Measurements from ENCODE around the gene ECEL1. TPM values are rescaled to one million over a fixed set of nuclear protein-coding genes. Genes with fewer than 3 reads are reported as not detected.
"Not testable (repeated sequence)": the region's sequence is repeated elsewhere in the genome, so short reads cannot be mapped to it uniquely, and the experiment has no call there.

Gene ECEL1
- total RNA-seq, 4 donors from 2014 or later, result 1.9 to 10.8 TPM; not detected in 2

DNA sequence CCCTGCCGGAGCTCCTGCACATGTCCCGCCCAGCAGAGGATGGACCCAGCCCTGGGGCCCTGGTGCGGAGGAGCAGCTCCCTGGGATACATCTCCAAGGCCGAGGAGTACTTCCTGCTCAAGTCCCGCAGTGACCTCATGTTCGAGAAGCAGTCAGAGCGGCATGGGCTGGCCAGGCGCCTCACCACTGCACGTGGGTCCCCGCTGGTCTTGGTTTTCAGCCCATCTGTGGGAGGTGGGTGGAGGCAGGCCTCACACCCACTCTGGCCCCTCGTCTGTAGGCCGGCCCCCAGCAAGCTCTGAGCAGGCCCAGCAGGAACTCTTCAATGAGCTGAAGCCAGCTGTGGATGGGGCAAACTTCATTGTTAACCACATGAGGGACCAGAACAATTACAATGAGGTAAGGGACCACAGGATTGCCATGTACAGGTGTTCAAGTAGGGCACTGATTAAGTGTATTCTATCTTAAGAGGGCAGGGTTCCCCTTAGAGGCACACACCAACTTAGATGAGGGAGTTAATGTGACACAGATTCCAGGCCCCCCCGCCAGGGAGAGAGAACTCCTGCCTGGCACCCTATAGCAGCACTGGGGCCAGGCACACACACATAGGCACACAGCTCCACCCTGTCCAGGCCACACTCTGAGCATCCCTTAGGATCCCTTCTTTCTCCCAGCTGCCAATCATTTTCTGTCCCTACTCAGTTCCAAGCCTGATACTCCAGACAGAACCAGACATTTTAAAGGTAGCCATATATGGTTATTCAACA, 46.5 kb upstream of the ECEL1 start:
- no peak for DNase-seq

DNA sequence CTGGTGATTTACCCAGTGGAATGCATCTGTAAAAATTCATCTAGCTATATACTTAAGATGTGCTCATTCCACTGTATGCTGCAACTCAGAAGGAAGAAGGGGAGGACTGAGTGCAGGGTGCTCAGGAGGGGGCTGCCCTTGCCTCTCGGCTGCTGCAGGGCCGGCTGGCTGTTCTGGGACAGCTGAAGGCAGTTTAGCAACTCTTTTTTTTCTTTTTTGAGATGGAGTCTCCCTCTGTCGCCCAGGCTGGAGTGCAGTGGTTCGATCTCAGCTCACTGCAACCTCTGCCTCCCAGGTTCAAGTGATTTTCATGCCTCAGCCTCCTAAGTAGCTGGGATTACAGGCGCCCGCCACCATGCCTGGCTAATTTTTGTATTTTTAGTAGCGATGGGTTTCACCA, 45.2 kb upstream of the ECEL1 start:
- H3K27me3 ChIP-seq; intact Hi-C loops (cut with DNase I; ENCODE audit: low total_unique reads); H3K9me3 ChIP-seq; H3K36me3 ChIP-seq; H3K27ac ChIP-seq; DNase-seq; H3K4me3 ChIP-seq; H3K4me1 ChIP-seq: not testable (repeated sequence)

More for the DNA sequence above, 46.5 kb upstream of the ECEL1 start:
- Histone ChIP-seq H3K27ac (no peak overlapping the region), H3K36me3 (no peaks in the 10 kb centered on the region), H3K4me1 (no peaks in the 10 kb centered on the region), H3K9me3 (no peaks in the 10 kb centered on the region), H3K27me3 (no peaks in the 10 kb centered on the region), H3K4me3 (no peak overlapping the region)
- TF ChIP-seq POLR2A (IDR thresholded peaks at IDR 0.05), result no peak
- TF ChIP-seq, protein P1, sequence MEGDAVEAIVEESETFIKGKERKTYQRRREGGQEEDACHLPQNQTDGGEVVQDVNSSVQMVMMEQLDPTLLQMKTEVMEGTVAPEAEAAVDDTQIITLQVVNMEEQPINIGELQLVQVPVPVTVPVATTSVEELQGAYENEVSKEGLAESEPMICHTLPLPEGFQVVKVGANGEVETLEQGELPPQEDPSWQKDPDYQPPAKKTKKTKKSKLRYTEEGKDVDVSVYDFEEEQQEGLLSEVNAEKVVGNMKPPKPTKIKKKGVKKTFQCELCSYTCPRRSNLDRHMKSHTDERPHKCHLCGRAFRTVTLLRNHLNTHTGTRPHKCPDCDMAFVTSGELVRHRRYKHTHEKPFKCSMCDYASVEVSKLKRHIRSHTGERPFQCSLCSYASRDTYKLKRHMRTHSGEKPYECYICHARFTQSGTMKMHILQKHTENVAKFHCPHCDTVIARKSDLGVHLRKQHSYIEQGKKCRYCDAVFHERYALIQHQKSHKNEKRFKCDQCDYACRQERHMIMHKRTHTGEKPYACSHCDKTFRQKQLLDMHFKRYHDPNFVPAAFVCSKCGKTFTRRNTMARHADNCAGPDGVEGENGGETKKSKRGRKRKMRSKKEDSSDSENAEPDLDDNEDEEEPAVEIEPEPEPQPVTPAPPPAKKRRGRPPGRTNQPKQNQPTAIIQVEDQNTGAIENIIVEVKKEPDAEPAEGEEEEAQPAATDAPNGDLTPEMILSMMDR (IDR thresholded peaks at IDR 0.05), result no peak
- intact Hi-C loops (cut with DNase I; ENCODE audit: low total_unique reads), result no loop called here

DNA sequence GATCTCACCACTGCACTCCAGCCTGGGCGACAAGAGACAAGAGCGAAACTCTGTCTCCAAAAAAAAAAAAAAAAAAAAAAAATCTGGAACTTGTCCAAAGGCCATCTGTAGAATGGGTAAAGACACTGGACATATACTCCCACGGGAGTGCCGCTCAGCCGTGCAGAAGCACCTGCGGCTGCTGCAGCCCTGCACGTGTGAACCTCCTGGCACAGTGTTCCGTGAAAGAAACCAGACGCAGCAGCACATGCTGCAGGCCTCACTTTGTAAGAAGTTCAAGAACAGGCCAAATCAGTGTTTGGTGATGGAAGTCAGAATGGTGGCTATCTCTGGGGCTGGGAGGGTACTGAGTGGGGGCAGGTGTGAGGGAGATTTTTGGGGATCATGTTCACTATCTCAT, 44.8 kb upstream of the ECEL1 start:
- no peaks in the 10 kb centered on the region for H3K4me1 ChIP-seq
- intact Hi-C loops (cut with DNase I; ENCODE audit: low total_unique reads), result no loop called here
- no peak overlapping the region for H3K27ac ChIP-seq
- no peak for DNase-seq
- no peak overlapping the region for H3K4me3 ChIP-seq
- no peaks in the 10 kb centered on the region for H3K9me3 ChIP-seq
- H3K27me3 ChIP-seq, result no peaks in the 10 kb centered on the region
- TF ChIP-seq, protein P1 (IDR thresholded peaks at IDR 0.05), result no peak
- no peak for TF ChIP-seq POLR2A (IDR thresholded peaks at IDR 0.05)
- no peaks in the 10 kb centered on the region for H3K36me3 ChIP-seq

DNA sequence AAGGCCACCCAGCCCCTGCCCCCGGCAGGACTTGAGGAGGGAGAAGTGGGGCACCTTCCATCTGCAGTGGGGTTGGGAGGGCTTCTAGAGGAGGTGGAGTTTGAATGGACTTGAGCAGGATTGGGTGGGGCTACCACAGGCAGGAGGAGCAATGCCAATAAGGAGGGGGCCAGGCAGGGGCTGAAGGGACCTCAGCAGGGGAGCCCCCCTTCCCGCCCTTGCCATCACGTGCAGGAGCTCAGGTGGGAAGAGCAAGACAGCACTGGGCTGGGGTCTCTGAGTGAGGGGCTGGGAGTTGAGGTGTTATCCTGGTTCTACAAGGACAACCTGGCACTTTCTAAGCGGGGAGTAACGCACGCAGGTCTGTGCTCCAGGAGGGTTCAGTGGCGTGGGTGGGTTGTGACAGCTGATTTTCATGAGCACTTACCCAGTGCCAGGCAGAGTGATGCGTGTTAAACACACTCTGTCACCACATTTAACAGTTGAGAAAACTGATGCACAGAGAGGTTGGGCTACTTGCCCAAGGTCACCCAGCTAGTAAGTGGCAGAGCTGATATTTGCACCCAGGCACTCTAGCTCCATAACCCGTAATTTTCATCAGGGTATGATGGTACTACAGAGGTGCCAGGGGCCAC, 43.1 kb upstream of the ECEL1 start:
- no peak for DNase-seq
- no peak for TF ChIP-seq POLR2A (IDR thresholded peaks at IDR 0.05)
- TF ChIP-seq, protein P1 (IDR thresholded peaks at IDR 0.05), result no peak
- intact Hi-C loops (cut with DNase I; ENCODE audit: low total_unique reads), result no loop called here

DNA sequence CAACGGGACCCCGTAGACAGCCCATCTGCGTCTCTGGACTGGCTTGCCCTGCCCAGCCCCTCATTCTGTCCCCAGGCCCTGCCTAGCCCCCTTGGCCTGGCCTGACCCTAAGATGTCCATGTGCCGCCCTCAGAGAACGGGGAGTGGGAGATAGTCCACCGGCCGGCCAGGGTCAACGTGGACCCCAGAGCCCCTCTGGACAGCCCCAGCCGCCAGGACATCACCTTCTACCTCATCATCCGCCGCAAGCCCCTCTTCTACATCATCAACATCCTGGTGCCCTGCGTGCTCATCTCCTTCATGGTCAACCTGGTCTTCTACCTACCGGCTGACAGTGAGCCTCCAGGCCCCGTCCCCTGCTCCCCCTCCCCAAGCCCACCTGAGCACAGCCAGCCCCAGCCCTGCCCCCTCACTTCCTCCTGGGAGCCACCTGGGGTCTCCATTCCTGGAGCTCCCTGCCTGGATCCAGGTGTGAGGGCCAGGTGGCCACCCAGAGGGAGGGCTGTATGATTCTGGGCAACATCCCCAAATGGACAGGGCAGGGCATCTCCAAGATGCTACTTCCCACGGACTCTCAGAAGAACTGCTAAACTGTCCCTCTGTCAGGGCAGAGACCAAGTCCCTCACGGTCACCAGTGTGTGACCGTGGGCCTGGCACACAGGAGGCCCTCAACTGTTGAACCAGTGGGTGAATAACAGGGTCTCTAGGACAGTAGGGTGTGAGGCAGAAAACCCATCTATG, 42.3 kb upstream of the ECEL1 start:
- no peak for DNase-seq
- H3K27ac ChIP-seq, result no peak overlapping the region
- no peak overlapping the region for H3K4me3 ChIP-seq
- intact Hi-C loops (cut with DNase I; ENCODE audit: low total_unique reads), result loop anchor here (10.0 kb wide), 1 partner anchor 625 kb away; no protein-coding TSS in a partner anchor
- H3K36me3 ChIP-seq, result no peaks in the 10 kb centered on the region
- H3K9me3 ChIP-seq, result no peaks in the 10 kb centered on the region
- TF ChIP-seq POLR2A (IDR thresholded peaks at IDR 0.05), result no peak
- TF ChIP-seq, protein P1 (IDR thresholded peaks at IDR 0.05), result no peak
- no peaks in the 10 kb centered on the region for H3K4me1 ChIP-seq
- H3K27me3 ChIP-seq, result peaks cover 0 to 4% of the 10 kb centered on the region in 2 donors

More for the DNA sequence above, 43.1 kb upstream of the ECEL1 start:
- H3K4me3 ChIP-seq, result no peak overlapping the region
- no peaks in the 10 kb centered on the region for H3K27me3 ChIP-seq
- H3K9me3 ChIP-seq, result no peaks in the 10 kb centered on the region
- H3K4me1 ChIP-seq, result no peaks in the 10 kb centered on the region
- no peak overlapping the region for H3K27ac ChIP-seq
- H3K36me3 ChIP-seq, result no peaks in the 10 kb centered on the region

All from uterus (tissue), 4 donors.